HG03064 (cell line): ENCODE results near the gene ETDC.

ENCODE experiments used
- ATAC-seq: cut with Tn5 transposase; IDR thresholded peaks from one replicate; pipeline ENCODE4 v1.9.1; 2021; ENCODE audit warnings: low read depth; ENCODE audit not compliant: unreplicated experiment

ETDC gene

DNA sequence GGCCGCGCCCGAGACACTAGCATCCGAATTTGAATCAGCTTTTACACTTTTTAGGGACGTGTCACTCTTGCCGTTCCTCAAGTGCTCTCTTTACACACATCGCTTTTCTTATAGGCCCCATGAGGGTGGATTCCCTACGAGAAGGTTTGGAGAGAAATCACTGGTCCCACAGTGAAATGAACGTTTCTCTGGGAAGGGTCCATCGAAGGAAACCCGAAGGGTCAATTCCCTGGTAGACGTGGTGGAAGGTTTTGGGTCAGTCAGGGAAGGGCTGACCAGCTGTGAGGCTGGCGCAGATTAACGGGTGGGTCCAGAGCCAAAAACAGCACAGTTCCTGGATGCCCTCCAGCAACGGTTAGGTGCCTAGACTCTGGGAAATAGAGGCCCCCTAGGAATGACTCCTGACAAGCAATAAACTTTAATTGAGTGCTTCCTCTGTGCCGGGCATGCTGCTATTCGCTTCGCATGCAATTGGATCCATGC is 35.9 kb downstream of the ETDC start:
- peak; percentile 2 for ATAC-seq

DNA sequence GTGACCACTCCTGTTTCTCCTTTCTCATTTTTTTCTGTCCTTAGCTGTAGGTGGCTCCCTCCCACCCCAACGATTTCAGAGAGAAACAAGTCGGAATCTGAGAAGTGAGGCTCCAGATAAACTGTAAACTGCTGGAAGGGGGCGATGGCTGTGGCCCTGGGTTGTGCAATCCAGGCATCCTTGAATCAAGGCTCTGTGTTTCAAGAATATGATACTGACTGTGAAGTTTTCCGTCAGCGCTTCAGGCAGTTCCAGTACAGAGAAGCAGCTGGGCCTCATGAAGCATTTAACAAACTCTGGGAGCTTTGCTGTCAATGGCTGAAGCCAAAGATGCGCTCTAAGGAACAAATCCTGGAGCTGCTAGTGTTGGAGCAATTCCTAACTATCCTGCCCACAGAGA is 37.7 kb downstream of the ETDC start:
- no peak for ATAC-seq

DNA sequence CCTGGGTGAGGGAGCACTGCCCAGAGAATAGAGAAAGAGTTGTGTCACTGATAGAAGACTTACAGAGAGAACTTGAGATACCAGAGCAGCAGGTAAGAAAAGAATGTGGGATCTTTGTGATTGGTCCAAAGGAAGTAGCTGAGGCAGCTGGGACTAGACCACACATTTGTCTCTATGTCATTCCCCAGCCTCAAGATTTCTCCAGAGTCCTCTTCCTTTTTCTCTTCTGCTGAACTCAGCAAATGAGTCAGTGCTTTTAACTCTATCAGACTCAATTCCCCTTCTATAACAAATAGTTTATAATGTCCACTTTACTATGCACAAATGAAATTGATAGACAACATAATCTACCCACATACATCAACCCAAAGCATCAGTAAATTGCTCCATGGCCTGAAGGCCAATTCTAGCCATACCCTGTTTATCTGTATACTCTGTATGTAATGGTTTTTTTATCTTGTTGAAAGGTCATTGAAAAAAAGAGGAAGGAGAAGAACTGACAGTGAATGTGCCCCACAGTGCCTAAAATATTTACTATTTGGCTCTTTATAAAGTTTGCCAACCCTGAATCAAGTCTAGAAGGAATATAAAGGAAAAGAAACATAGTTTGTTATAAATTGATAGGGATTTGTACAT is 38.2 kb downstream of the ETDC start:
- no peak for ATAC-seq

DNA sequence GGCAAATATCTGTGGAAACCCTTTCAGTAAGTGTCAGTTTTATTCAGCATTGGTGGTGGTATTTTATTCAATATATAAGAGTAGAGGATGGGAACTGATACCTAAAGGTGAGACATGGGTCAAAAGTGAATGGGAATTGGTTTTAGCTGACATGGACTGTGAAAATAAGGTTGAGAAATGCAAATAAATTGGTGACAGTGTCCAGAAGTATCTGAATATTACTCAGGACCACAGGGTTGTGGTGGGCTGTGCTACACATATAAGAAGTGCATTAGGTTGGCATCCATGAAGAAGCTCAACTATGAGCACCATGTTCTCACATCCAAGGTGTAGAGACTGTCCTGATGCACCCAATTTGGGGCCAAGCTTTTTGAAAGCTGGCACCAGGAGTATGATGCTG is 45.0 kb downstream of the ETDC start:
- no peak for ATAC-seq
